ENCODE data around the gene PROK2. TPM values are rescaled to one million over a fixed set of nuclear protein-coding genes. Genes with fewer than 3 reads are reported as not detected.

Gene PROK2
- total RNA-seq, 1 experiment from 2014 or later = 1.4 TPM

GRCh38 chr3:71791634-71792033 lies 6.7 kb upstream of the PROK2 start:
- Mint-ChIP-seq H3K4me1 (no peaks in the 10 kb centered on the region; a peak in 1 of 4 replicates), H3K27ac (no peak overlapping the region), H3K4me3 (no peak overlapping the region), H3K27me3 (ENCODE audit: low read depth) (peaks cover 17% of the 10 kb centered on the region), H3K36me3 (ENCODE audit: insufficient read depth in 1 of 3, low read depth in 3 of 3) (no peaks in the 10 kb centered on the region), H3K9me3 (no peaks in the 10 kb centered on the region)
- Histone ChIP-seq H4K8ac (replicated peaks; ENCODE audit: insufficient read length, low read depth, low read length) (no peak overlapping the region), H2AK5ac (ENCODE audit: insufficient read length, low read length) (no peak overlapping the region), H3K18ac (ENCODE audit: insufficient read length, low read depth, low read length) (no peak overlapping the region), H4K91ac (ENCODE audit: insufficient read length, low read depth, low read length) (no peak overlapping the region), H3T11ph (ENCODE audit: low read length) (no peak overlapping the region), H2AFZ (ENCODE audit: low read length) (no peak overlapping the region), H3K79me1 (ENCODE audit: insufficient read depth, low read depth, low read length, poor library complexity, severe bottlenecking) (no peaks in the 10 kb centered on the region), H3K27me3 (ENCODE audit: insufficient read depth, low read length) (peaks cover 5% of the 10 kb centered on the region; the same call in 1 of the 2 replicates), H3K56ac (ENCODE audit: insufficient read length, low read depth, low read length) (no peak overlapping the region), H3K4me2 (ENCODE audit: insufficient read depth, insufficient read length, low read length) (no peak overlapping the region), H3K79me2 (ENCODE audit: insufficient read depth, low read length) (no peaks in the 10 kb centered on the region), H3K9me3 (ENCODE audit: control insufficient read depth, low read depth, low read length) (no peaks in the 10 kb centered on the region), H3K4ac (ENCODE audit: low read depth, low read length) (no peak overlapping the region), H4K5ac (ENCODE audit: insufficient read length, low read depth, low read length) (no peak overlapping the region), H3K9ac (ENCODE audit: extremely low read depth, insufficient read length, low read length) (no peak overlapping the region), H3K23me2 (ENCODE audit: insufficient read length, low read depth, low read length, poor library complexity, severe bottlenecking) (no peaks in the 10 kb centered on the region), H2BK15ac (ENCODE audit: low read depth, low read length) (no peak overlapping the region), H3K27ac (ENCODE audit: insufficient read length, low read depth, low read length) (no peak overlapping the region), H2BK120ac (ENCODE audit: low read depth, low read length, poor library complexity, severe bottlenecking) (no peak overlapping the region), H4K20me1 (ENCODE audit: control insufficient read depth, insufficient read depth, insufficient read length) (no peaks in the 10 kb centered on the region), H3K23ac (ENCODE audit: insufficient read length, low read depth, low read length) (no peak overlapping the region), H3K4me1 (ENCODE audit: insufficient read depth, low read length) (no peaks in the 10 kb centered on the region; the same call in 1 of the 2 replicates), H2BK12ac (ENCODE audit: insufficient read length, low read depth, low read length) (no peak overlapping the region), H2BK20ac (ENCODE audit: low read depth, low read length, poor library complexity, severe bottlenecking) (no peak overlapping the region), H2BK5ac (ENCODE audit: insufficient read length, low read length) (no peak overlapping the region), H3K14ac (ENCODE audit: insufficient read depth, low read length) (no peak overlapping the region)
- DNase-seq = no peak
- no CpG with 5 or more reads among the region's 1 CpG for WGBS (ENCODE audit: extremely low coverage, insufficient read length, low lambda C conversion rate)
- TF ChIP-seq CTCF (conservative IDR thresholded peaks at IDR 0.05) = no peak

Data from H9 (cell line).